Bronchial epithelial cell (primary cell): ENCODE data around the gene MICAL3. TPM values are rescaled to one million over a fixed set of nuclear protein-coding genes. Genes with fewer than 3 reads are reported as not detected.

Experiments used
- DNase-seq: peaks from one replicate; pipeline ENCODE4 v3.0.0-alpha.2; 2010; ENCODE audit warnings: low read depth
- FAIRE-seq: peaks from 2 replicates; lab custom pipeline; 2011; peaks lifted over from hg19 to GRCh38; lab: Jason Lieb, UNC
- H3K27me3 ChIP-seq: 2 replicates; pipeline ENCODE4 v1.5.1; 2011; ENCODE audit warnings: low read length; ENCODE audit not compliant: control insufficient read depth, insufficient read depth
- H3K36me3 ChIP-seq: 2 replicates; pipeline ENCODE4 v1.5.1; 2011; ENCODE audit warnings: low read length; ENCODE audit not compliant: control insufficient read depth, insufficient read depth
- H3K4me3 ChIP-seq: 2 replicates; pipeline ENCODE4 v1.5.1; 2011; ENCODE audit warnings: mild to moderate bottlenecking, low read depth, low read length, control low read depth
- CTCF ChIP-seq: IDR thresholded peaks from 2 replicates; pipeline ENCODE4 v1.5.1; 2011; ENCODE audit warnings: mild to moderate bottlenecking, moderate library complexity, low read length, control low read depth, inconsistent platforms; ENCODE audit not compliant: insufficient read depth, severe bottlenecking
- total RNA-seq: library from RNA; depleted of rRNA; stranded (reverse); fragments of >200 nt; gene quantifications from 2 replicates; pipeline ENCODE4 v1.2.1, GENCODE V29; 2014

MICAL3 gene
- total RNA-seq, 1 donor from 2014 or later = 13.4 TPM

GRCh38 chr22:17741866-17742526, 282.4 kb downstream of the MICAL3 start:
- no peak for DNase-seq
- H3K36me3 ChIP-seq = peaks cover 5% of the 10 kb centered on the region
- no peaks in the 10 kb centered on the region for H3K27me3 ChIP-seq
- no peak for TF ChIP-seq CTCF
- H3K4me3 ChIP-seq = no peak overlapping the region
- FAIRE-seq = no peak

- H3K4me3 ChIP-seq = no peak overlapping the region
Measured at GRCh38 chr22:17739196-17739975, 285.0 kb downstream of the MICAL3 start.

GRCh38 chr22:17738386-17739128, 285.8 kb downstream of the MICAL3 start:
- Histone ChIP-seq H3K36me3 (peaks cover 5% of the 10 kb centered on the region), H3K4me3 (no peak overlapping the region), H3K27me3 (no peaks in the 10 kb centered on the region)
- no peak for TF ChIP-seq CTCF
- FAIRE-seq (peak; percentile 13), DNase-seq (no peak)

More at GRCh38 chr22:17739196-17739975, 285.0 kb downstream of the MICAL3 start:
- H3K27me3 ChIP-seq = no peaks in the 10 kb centered on the region
- FAIRE-seq (no peak), DNase-seq (no peak)
- H3K36me3 ChIP-seq = peaks cover 5% of the 10 kb centered on the region
- no peak for TF ChIP-seq CTCF

Other genes starting within 250 kb of the MICAL3 start
- 11.8 and 12.4 TPM in 2 replicates for gene PEX26, start 53.4 kb upstream of the MICAL3 start, total RNA-seq
- 0.13 and 0.26 TPM in 2 replicates for gene TUBA8, start 86.2 kb upstream of the MICAL3 start, total RNA-seq
- gene USP18, start 125.6 kb upstream of the MICAL3 start, total RNA-seq = 3.3 and 3.7 TPM in 2 replicates